ENCODE measurements around the gene HIPK2. TPM values are rescaled to one million over a fixed set of nuclear protein-coding genes. Genes with fewer than 3 reads are reported as not detected.

The HIPK2 gene
- 19.4 and 24.4 TPM in 2 replicates for total RNA-seq (2014; rRNA removed; shearing (Covaris generic); ENCODE audit: low replicate concordance)

DNA sequence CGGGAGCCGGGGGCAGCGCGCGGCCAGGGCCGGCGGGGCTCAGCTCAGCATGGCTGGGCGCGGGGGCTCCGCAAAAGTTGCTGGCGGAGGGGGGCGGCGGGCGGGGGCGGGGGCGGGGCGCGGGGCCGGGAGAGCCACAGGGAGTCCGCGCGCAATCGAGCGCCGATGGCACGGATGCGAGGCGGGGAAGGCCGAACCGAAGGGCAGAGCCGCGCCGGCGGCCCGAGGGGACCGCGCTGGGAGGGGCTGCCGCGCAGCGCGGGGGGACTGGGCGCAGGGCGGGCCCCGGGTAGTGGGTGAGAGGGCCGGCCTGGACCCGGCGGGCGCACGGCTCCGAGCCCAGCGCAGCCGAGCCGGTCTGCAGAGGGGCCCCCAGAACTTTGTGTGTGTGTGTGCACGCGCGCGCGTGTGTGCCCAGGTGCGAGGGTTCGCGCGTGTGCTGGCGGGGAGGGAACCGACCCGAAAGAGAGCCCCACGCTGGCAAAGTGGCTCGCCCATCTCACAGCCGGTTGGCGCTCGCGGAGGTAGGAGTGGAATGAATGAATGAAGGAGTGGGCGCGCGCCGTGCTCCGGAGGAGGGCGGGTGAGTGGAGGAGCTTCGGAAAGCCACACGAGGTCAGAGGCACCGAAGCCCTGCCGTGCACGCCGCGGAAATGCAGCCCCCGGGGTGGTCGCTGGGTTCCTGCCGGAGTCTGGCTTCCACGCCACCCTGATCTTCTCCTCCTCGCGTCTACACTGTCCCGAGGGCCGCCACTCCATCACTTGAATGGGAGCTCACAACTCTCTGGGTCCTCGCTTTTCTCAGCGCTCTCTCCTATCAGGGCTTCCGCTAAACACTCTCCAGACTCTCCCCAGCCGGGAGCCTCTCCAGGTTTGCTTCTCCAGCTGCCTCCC is at the start of gene HIPK2:
TSS of gene HIPK2 (minus strand) at position 51 of the 894 bp plus-strand sequence. CDS start 375 bp downstream, outside the sequence.
- DNase-seq (ENCODE audit: low read depth): peak; percentile 68
- in situ Hi-C loops (cut with HindIII; ENCODE audit: low pct_unique_long_range_greater_than_20kb, low sequenced_read_pairs): no loop called here

DNA sequence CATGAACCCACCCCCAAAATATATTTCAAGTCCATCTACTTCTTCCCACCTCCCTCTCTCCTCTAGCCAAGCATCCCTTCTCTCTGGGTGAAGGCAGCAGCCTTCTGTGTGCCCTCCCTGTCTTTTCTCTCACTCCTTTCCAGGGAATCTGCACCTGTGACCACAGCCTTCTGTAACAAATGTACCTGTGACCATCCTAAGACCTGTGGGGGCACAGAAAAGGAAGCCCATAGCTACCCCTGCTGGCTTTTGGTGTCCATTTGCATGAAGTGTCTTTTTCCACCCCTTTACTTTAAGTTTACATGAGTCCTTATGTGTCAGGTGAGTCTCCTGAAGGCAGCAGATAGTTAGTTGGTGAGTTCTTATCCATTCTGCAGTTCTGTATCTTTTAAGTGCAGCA is 49.2 kb upstream of the HIPK2 start:
- in situ Hi-C loops (cut with HindIII; ENCODE audit: low pct_unique_long_range_greater_than_20kb, low sequenced_read_pairs): no loop called here
- no peak for DNase-seq (ENCODE audit: low read depth)

DNA sequence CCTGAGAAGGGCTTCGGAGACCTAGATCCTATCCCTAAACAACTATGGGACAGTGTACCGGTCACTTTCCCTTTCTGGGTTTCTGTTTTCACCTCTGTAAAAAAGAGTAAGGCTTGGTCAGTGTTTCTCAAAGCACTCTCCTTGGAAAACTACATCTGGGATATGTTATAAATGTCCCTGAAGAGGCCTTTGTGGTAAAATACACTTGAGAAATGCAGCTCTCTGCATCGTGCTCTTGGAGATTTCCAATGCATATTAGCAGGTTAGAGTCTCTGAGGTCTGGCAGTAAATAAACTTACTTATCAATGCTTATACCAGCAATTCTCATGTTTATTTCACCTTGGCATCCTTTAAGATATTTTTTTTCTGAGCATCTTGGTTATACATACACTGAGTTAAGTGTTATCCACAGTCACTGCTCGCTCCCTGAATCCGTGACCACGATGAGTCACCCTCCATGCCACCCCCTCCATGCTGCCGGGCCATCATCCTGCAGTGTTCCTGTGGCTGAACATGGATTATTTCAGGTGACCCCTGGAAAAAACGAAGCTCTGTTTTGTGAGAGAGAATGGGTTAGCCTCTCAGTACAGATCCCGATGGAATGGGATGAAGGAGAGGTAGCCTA is 48.0 kb upstream of the HIPK2 start:
- DNase-seq (ENCODE audit: low read depth): peak; percentile 56

DNA sequence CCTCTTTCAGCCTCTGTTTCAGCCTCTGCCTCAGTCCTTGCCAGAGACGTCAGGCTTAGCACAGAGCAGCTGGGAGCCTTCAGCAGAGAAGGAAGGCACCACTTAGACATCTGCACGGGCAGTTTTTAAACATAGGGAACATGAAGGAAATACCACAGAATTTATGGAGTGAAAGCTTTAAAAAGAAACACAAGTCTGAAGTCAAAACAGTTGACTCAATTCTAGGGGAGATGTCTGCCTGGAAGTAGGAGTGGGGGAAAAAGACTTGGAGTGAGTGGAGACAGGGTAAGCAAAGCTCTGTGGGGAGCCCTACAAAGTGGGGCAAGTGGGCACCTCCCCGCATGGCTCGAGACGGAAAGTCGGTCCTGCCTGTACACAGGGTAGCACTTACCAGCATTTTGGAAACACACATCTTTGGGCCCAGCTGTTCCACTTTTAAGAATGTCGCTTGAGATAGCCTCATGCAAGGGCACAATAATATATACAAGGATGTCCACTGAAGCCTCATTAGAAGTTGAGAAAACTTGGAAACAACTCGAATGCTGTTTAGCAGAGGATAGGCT is 46.2 kb upstream of the HIPK2 start:
- in situ Hi-C loops (cut with HindIII; ENCODE audit: low pct_unique_long_range_greater_than_20kb, low sequenced_read_pairs): no loop called here
- no peak for DNase-seq (ENCODE audit: low read depth)

More for the DNA sequence above, 48.0 kb upstream of the HIPK2 start:
- in situ Hi-C loops (cut with HindIII; ENCODE audit: low pct_unique_long_range_greater_than_20kb, low sequenced_read_pairs): no loop called here

DNA sequence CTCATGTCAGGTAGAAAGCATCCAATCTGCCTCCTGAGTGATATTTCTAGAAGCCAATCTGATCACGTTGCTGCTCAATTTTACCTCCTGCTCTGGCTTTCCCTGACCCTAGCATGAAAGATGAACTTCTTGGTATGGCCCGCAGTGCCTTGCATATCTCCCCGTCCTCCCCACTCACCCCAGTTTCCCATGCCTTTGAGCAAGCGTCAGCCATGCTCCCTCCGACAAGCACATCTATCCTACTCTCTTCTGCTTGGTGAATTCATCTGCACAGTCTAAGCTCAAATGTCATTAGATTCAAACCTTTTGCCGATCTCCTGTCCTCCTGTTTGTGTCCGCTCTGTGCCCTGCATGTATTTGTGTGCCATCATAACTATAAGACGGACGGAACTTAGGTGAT is 45.1 kb upstream of the HIPK2 start:
- in situ Hi-C loops (cut with HindIII; ENCODE audit: low pct_unique_long_range_greater_than_20kb, low sequenced_read_pairs): no loop called here
- DNase-seq (ENCODE audit: low read depth): no peak

DNA sequence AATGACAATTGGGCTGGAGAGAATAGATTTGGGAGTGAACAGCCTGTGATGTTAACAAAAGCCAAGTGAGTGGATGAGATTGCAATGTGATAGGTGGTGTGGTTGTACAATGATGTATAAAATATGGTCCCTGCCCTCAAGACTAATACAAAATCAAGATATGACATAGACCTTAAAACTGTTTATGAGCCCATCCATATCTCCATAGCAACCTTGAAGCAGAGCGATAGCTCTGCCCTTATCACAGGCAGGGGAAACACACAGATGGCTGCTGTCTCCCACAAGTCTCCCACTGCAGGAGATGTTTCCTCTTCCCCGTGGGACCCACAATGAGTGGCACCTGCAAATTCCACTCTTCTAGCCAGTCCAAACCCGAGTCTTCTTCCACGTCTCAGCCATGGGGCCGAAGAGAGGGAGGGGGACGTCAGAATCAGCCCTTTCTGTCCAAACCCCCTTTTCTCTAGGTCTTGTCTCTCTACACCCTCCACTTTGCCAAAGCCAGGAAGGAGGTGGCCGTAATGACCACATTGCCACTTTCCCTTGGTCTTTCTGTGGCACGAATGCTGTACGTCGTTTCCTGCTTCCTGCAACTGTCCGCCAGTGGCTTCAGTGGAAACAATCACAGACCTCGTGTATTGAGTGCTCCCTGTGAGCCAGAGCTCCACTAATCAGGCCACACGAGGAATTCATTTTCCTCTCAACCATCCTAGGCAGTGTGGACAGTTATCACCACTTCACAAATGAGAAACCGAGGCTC is 43.7 kb upstream of the HIPK2 start:
- DNase-seq (ENCODE audit: low read depth): no peak
- in situ Hi-C loops (cut with HindIII; ENCODE audit: low pct_unique_long_range_greater_than_20kb, low sequenced_read_pairs): no loop called here

DNA sequence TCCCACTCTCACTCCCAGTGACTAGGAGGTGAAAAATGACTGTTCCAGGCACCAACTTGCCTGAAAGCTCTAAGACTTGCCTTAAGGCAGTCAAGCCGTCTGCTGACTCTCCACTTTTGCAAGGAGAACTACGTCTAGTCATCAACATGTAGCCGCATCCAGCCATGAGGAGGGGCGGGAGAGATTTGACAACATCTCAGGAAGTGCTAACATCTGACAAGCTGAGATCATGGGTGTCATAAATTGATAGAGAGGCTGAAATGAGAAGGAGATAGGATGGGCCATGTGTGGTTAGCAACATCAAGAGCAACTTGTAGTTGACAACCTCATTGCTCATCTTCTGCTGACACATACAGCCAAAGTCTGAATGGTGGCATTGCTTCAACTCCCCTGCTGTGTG is 42.3 kb upstream of the HIPK2 start:
- in situ Hi-C loops (cut with HindIII; ENCODE audit: low pct_unique_long_range_greater_than_20kb, low sequenced_read_pairs): no loop called here

DNA sequence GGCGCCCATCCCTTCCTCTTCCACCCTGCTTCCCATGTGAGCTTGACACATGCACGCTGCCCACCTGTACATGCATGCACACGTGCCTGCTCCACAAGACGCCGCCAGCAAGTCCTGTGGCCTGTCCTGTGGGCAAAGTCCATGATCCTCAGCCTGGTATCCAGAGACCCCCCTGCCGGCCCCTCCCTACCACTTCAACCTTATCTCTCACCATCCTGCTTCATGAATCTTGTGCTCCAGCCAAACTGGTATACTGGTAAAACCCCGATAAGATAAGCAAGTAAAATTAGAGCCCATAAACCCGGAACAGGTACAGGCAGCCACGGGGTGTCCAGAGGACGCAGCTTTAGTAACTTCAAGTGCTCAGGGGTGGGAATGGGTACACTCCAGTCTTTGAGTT is 39.5 kb upstream of the HIPK2 start:
- in situ Hi-C loops (cut with HindIII; ENCODE audit: low pct_unique_long_range_greater_than_20kb, low sequenced_read_pairs): no loop called here
- DNase-seq (ENCODE audit: low read depth): no peak

More for the DNA sequence above, 42.3 kb upstream of the HIPK2 start:
- DNase-seq (ENCODE audit: low read depth): no peak

DNA sequence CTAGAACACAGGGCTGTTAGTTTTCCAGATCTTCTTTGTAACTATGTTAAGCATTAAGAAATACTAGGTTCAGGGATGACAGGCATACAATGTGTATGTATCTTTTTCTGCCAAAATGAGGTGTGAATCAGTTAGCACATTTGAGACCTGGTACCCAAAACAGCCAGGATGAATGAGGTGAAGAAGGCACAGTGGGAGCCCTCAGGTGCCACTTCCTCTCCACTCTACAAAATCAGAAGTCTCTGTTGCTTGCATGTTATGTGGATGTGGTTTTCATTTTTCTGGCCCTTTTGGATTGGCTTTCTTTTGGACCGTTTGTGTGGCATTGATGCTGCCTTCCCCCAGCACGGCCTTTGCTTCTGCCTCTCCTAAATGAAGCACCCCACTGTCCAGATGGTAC is 35.9 kb upstream of the HIPK2 start:
- in situ Hi-C loops (cut with HindIII; ENCODE audit: low pct_unique_long_range_greater_than_20kb, low sequenced_read_pairs): no loop called here
- no peak for DNase-seq (ENCODE audit: low read depth)

DNA sequence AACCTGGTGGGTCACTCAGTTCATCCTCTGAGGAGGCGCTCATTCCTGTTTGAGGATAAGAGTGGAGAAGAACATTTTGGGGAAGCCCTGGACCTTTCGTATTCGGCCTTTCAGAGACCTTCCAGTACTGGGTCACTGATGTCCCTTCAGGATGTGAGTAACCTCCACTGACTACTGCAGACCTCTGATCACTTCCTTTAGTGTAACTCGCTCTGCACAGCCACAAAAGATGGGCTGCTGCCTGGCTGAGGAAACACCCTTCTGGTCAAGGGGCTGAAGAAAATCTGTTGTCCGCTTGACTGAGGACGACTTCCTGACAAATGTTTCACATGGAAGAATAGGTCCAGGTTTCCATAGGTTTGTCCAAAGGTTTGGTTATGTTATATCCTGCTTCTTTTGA is 35.4 kb upstream of the HIPK2 start:
- in situ Hi-C loops (cut with HindIII; ENCODE audit: low pct_unique_long_range_greater_than_20kb, low sequenced_read_pairs): no loop called here

DNA sequence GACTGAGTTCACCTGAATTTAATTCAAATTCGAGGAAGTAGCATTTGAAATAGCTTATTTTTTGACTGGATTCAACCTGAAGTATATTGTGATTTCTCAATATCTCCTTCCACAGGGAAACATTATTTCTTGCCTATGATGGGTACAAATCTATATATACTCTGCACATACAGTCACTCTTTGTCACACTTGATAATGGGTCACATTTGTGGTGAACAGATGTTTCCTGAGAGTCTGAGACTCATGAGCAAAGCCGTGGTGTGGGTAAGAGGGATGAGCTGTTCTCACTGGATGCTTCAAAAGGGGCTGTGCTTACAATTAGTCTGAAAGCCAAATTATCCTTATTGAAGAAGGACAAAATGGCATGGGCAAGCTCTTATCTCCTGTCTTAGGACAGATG is 33.3 kb upstream of the HIPK2 start:
- in situ Hi-C loops (cut with HindIII; ENCODE audit: low pct_unique_long_range_greater_than_20kb, low sequenced_read_pairs): no loop called here
- DNase-seq (ENCODE audit: low read depth): no peak

More for the DNA sequence above, 35.4 kb upstream of the HIPK2 start:
- no peak for DNase-seq (ENCODE audit: low read depth)

DNA sequence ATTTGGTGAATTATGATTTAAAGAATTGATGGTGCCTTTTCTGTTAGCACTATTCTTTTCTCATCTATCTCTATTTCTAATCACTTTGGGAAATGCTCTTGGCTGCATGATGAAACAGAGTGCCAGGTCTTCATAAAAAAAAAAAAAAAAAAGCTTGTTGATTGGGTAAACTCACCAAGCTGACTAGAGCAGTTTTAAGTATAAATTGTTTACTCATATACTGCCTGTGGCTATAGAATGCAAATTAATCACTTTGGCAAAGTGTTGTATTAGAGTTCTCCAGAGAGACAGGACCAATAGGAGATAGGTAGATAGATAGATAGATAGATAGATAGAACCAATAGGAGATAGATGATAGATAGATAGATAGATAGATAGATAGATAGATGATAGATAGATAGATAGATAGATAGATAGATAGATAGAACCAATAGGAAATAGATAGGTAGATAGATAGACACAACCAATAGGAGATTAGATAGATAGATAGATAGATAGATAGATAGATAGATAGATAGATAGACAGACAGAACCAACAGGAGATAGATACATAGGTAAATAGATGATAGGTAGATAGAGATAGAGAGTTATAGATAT is 31.1 kb upstream of the HIPK2 start:
- in situ Hi-C loops (cut with HindIII; ENCODE audit: low pct_unique_long_range_greater_than_20kb, low sequenced_read_pairs): no loop called here

DNA sequence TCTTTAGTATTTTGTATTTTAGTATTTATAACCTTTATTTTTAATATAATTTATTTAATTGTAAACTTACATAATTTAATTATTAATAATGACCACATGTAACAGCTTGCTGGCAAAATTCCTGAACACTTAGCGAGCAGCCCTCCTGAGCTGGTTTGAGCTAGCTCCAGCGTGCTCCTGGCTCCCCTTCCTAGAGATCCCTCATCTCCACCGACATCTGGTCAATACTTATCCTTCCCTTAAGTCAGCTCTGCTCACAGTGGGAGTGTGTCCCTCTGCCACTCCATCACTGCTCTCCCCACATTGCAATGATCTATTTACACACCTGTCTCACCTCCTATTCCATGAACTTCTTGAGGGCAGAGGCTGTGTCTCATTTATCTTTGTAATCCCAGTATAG is 30.6 kb upstream of the HIPK2 start:
- in situ Hi-C loops (cut with HindIII; ENCODE audit: low pct_unique_long_range_greater_than_20kb, low sequenced_read_pairs): no loop called here
- no peak for DNase-seq (ENCODE audit: low read depth)

More for the DNA sequence above, 31.1 kb upstream of the HIPK2 start:
- DNase-seq (ENCODE audit: low read depth): no peak

DNA sequence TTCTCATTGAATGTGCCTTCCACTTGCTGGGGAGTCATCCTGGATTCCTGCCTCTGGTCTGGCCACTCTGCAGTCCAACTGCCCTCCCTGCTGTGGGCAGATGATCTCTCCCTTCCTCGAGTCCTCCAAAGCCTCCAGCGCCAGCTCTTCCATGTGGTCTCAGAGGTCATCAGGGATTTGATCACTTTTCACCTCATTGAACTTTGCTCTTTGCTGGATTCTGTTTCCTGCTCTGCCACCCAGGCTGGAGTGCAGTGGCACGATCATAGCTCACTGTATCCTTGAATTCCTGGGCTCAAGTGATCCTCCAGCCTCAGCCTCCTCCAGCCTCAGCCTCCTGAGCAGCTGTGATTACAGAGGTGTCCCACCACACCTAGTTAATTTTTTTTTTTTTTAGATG is 29.2 kb upstream of the HIPK2 start:
- in situ Hi-C loops (cut with HindIII; ENCODE audit: low pct_unique_long_range_greater_than_20kb, low sequenced_read_pairs): no loop called here
- no peak for DNase-seq (ENCODE audit: low read depth)

DNA sequence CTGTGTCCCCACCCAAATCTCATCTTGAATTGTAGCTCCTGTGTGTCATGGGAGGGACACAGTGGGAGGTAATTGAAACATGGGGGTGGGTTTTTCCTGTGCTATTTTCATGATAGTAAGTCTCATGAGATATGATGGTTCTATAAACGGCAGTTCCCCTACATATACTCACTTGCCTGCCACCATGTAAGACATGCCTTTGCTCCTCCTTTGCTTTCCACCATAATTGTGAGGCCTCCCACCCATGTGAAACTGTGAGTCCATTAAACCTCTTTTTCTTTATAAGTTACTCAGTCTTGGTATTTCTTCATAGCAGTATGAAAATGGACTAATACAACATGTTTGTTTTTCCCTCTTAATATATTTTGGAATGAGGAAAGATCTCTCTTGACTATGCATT is 26.8 kb upstream of the HIPK2 start:
- in situ Hi-C loops (cut with HindIII; ENCODE audit: low pct_unique_long_range_greater_than_20kb, low sequenced_read_pairs): no loop called here
- no peak for DNase-seq (ENCODE audit: low read depth)

DNA sequence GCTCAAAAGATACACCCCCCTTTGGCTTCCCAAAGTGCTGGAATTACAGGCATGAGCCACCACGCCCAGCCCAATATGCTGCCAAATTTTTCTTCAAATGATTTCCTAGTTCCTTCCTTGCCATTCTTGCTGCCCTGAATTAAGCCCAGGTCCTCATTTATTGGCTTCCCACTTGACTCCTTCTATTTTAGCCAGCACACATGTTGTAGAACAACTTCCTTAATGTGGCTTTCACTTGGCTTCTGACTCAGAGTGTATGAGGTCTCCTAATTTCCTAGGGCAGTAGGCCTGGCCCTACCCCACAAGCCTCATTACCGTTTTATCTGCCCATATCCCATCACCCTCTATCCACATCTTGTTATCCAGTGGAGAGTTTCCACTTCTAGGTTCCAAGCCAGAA is 21.8 kb upstream of the HIPK2 start:
- DNase-seq (ENCODE audit: low read depth): no peak
- in situ Hi-C loops (cut with HindIII; ENCODE audit: low pct_unique_long_range_greater_than_20kb, low sequenced_read_pairs): no loop called here

DNA sequence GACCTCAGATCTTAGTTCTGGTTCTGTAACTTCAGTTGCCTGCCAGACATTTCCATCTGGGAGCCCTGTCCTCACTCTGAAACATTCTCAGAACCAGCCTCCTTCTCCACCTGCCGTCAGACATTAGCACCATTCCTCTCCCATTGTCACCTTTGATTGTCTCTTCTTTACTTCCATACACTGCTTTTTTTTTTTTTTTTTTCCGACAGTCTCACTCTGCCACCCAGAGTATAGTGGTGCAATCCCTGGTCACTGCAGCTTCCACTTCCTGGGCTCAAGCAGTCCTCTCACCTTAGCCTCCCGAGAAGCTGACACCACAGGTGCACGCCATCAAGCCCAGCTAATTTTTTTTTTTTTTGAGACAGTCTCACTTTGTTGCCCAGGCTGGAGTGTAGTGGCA is 21.1 kb upstream of the HIPK2 start:
- in situ Hi-C loops (cut with HindIII; ENCODE audit: low pct_unique_long_range_greater_than_20kb, low sequenced_read_pairs): no loop called here
- DNase-seq (ENCODE audit: low read depth): no peak

DNA sequence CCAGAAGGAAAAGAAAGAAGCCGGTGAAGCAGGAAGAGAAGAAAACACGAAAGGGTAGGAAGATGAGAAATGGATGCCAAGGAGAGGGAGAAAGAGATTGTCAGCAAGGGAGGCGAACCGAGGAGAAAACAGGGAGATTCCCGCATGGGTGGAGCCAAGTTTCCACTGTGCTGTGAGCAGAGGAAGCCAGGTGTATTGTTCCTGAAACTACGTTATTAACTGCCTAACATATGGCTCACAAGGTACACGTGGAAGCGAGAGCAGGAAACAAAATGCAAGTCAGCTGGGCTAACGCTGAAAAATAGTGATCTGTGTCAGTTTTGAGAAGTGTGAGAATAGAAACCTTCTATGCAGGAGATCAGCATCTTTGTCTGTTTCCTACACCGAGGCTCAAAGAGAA is 20.4 kb upstream of the HIPK2 start:
- DNase-seq (ENCODE audit: low read depth): no peak
- in situ Hi-C loops (cut with HindIII; ENCODE audit: low pct_unique_long_range_greater_than_20kb, low sequenced_read_pairs): no loop called here
